OCI-LY7 (cell line): ENCODE data around the gene ENTPD1.

ENCODE experiments used
- CTCF ChIP-seq: fragments of 200-600 bp; sonication (generic); conservative IDR thresholded peaks from 2 replicates; pipeline ENCODE4 v1.5.1; 2014; ENCODE audit warnings: mild to moderate bottlenecking, antibody characterized with exemption, low read length, moderate library complexity, mixed read lengths
- EZH2phosphoT487 ChIP-seq: fragments of 200-600 bp; sonication (generic); IDR thresholded peaks from 2 replicates; pipeline ENCODE4 v1.6.1; 2018; ENCODE audit warnings: low read depth, borderline replicate concordance, mild to moderate bottlenecking, mixed run types, antibody characterized with exemption, low read length, moderate library complexity, mixed read lengths

- TF ChIP-seq CTCF: no peak
- no peak for TF ChIP-seq EZH2phosphoT487
Observed at GRCh38 chr10:95848841-95849240, 92.9 kb downstream of the ENTPD1 start.
